ENCODE data around the gene GRIA4.

GRIA4 gene

GRCh38 chr11:105641433-105641832, 31.6 kb downstream of the GRIA4 start:
- DNase-seq = no peak

- DNase-seq = no peak
Measured at GRCh38 chr11:105642870-105643269, 33.0 kb downstream of the GRIA4 start.

GRCh38 chr11:105644839-105645573, 35.1 kb downstream of the GRIA4 start:
- no peak for DNase-seq

- no peak for DNase-seq
Measured at GRCh38 chr11:105647780-105648179, 37.9 kb downstream of the GRIA4 start.

GRCh38 chr11:105648762-105649161, 38.9 kb downstream of the GRIA4 start:
- no peak for DNase-seq

- no peak for DNase-seq
Measured at GRCh38 chr11:105665281-105665680, 55.4 kb downstream of the GRIA4 start.

- no peak for DNase-seq
Measured at GRCh38 chr11:105667441-105667840, 57.6 kb downstream of the GRIA4 start.

GRCh38 chr11:105670811-105671210, 60.9 kb downstream of the GRIA4 start:
- no peak for DNase-seq

GRCh38 chr11:105673089-105673488, 63.2 kb downstream of the GRIA4 start:
- no peak for DNase-seq

- DNase-seq = no peak
Measured at GRCh38 chr11:105689631-105690030, 79.8 kb downstream of the GRIA4 start.

GRCh38 chr11:105690467-105690866, 80.6 kb downstream of the GRIA4 start:
- no peak for DNase-seq

- no peak for DNase-seq
Measured at GRCh38 chr11:105693075-105693759, 83.3 kb downstream of the GRIA4 start.

- no peak for DNase-seq
Measured at GRCh38 chr11:105696000-105696399, 86.1 kb downstream of the GRIA4 start.

GRCh38 chr11:105697291-105697690, 87.4 kb downstream of the GRIA4 start:
- no peak for DNase-seq

- DNase-seq = no peak
Measured at GRCh38 chr11:105699203-105699602, 89.3 kb downstream of the GRIA4 start.

- no peak for DNase-seq
Measured at GRCh38 chr11:105700271-105700670, 90.4 kb downstream of the GRIA4 start.

GRCh38 chr11:105701098-105701497, 91.2 kb downstream of the GRIA4 start:
- DNase-seq = no peak

GRCh38 chr11:105705786-105706530, 96.1 kb downstream of the GRIA4 start:
- no peak for DNase-seq

- no peak for DNase-seq
Measured at GRCh38 chr11:105713106-105713505, 103.2 kb downstream of the GRIA4 start.

- DNase-seq = no peak
Measured at GRCh38 chr11:105713696-105714095, 103.8 kb downstream of the GRIA4 start.

GRCh38 chr11:105718641-105719040, 108.8 kb downstream of the GRIA4 start:
- no peak for DNase-seq

GRCh38 chr11:105719073-105719822, 109.4 kb downstream of the GRIA4 start:
- no peak for DNase-seq

- DNase-seq = no peak
Measured at GRCh38 chr11:105720096-105720495, 110.2 kb downstream of the GRIA4 start.
